ENCODE measurements around the gene STXBP3. TPM values are rescaled to one million over a fixed set of nuclear protein-coding genes. Genes with fewer than 3 reads are reported as not detected.

The STXBP3 gene, protein sequence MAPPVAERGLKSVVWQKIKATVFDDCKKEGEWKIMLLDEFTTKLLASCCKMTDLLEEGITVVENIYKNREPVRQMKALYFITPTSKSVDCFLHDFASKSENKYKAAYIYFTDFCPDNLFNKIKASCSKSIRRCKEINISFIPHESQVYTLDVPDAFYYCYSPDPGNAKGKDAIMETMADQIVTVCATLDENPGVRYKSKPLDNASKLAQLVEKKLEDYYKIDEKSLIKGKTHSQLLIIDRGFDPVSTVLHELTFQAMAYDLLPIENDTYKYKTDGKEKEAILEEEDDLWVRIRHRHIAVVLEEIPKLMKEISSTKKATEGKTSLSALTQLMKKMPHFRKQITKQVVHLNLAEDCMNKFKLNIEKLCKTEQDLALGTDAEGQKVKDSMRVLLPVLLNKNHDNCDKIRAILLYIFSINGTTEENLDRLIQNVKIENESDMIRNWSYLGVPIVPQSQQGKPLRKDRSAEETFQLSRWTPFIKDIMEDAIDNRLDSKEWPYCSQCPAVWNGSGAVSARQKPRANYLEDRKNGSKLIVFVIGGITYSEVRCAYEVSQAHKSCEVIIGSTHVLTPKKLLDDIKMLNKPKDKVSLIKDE
- 88.1 and 90.3 TPM in 2 replicates for total RNA-seq

DNA sequence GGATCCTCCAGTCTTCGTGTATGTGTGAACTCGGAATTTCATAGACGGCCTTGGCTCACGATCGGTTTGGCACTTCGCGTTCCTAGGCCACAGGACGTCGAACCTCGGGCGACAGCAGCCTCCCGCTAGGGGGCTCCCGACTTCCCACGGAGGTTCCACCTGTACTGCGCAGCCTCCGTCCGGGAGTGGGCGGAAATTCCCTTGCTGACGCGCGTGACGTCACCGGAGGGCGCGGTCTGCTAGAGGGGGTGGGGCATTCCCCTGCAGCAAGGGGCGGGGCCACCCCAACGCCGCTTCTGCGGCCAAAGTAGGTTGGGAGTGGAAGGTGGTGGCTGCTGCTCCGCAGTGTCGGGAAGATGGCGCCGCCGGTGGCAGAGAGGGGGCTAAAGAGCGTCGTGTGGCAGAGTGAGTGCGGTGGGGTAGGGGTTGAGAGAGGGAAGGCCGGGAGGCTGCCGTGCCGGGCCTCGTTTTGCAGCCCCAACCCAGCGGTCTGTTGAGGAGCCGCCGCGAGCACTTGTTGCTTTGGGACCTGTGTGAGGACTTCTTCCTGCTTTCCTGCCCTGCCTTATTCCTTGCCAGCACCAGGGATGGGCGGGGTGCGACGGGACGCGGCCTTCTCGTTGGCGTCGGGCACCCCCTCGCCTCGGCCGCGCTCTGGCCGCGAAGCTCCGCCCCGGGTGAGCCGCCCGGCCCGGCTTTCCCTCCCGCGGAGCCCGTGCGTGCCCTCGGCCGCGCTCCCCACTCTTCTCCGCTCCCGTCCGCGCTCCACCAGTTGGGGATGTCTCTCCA, at the start of gene STXBP3:
Gene STXBP3, plus strand, starts transcription at position 293 of the 789 bp plus-strand sequence. Its CDS starts 64 bp downstream, at position 357.

DNA sequence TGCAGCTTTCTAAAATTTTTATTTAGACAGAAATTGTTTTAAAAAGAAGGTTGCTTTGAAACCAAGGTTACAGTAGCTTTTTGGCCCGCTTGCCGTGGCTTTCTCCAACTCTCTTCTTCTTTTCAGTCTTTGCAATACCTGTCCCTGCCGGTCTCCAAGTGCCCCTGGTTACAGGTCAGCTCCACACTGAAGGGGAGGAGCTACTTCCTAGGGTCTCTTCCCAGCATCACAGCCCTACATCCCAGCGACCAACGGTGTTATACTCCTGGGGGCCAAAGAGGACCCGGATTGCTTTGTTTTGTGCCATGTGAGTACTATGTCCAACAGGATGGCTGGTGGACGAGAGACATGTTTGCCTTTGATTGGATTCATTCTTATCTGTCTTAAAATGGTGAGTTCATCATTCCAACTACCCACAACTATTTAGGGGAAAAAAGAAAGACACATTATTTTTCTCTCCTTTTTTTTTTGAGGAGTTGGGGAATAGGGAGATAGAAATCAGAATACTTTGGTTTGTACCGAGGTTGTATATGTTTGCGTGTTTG, 33.8 kb upstream of the STXBP3 start, which contains the start of gene FNDC7:
Gene FNDC7, plus strand, starts transcription at position 303 of the 545 bp plus-strand sequence. Its CDS starts 26 bp downstream, at position 329.

GRCh38 chr1:108856994-108857393, 110.5 kb downstream of the STXBP3 start, which contains the start of gene AKNAD1:
TSS of gene AKNAD1 (minus strand) at chr1:108857094. CDS start at chr1:108852664, 4,430 bp downstream.

Other genes starting within 250 kb of the STXBP3 start
- 20.7 and 26.6 TPM in 2 replicates for gene EEIG2, start 186.6 kb upstream of the STXBP3 start, total RNA-seq
- gene HENMT1, start 85.6 kb upstream of the STXBP3 start, total RNA-seq: 2.9 and 4.1 TPM in 2 replicates
- gene PRPF38B, start 54.4 kb upstream of the STXBP3 start, total RNA-seq: 8.9 and 11.0 TPM in 2 replicates
- under 0.01 TPM in 1 of 2 replicates, not detected in the other for gene FNDC7, start 33.8 kb upstream of the STXBP3 start, total RNA-seq
- 0.16 and 0.34 TPM in 2 replicates for gene AKNAD1, start 110.4 kb downstream of the STXBP3 start, total RNA-seq
- gene GPSM2, start 130.3 kb downstream of the STXBP3 start, total RNA-seq: 21.6 and 22.4 TPM in 2 replicates
- 22.5 and 24.8 TPM in 2 replicates for gene CLCC1, start 216.8 kb downstream of the STXBP3 start, total RNA-seq

Measured in bronchial smooth muscle cell (primary cell).